Calu3 (cell line): ENCODE measurements around the gene KLRB1. TPM values are rescaled to one million over a fixed set of nuclear protein-coding genes. Genes with fewer than 3 reads are reported as not detected.
A peak's percentile ranks its signal among the peaks of the same experiment; 100 is the strongest.

Source experiments
- Bru-seq: library from RNA; stranded (reverse); fragments of 400-500 nt; gene quantifications from one replicate; lab custom pipeline; 2021; lab: Mats Ljungman, UMichigan
- BruChase-seq, 2 experiments: library from RNA; stranded (reverse); fragments of 400-500 nt; gene quantifications; one replicate each; lab custom pipeline; 2021; lab: Mats Ljungman, UMichigan
- BruUV-seq: library from RNA; stranded (reverse); fragments of 400-500 nt; replicated peaks from 2 replicates; lab custom pipeline; 2021; lab: Mats Ljungman, UMichigan
- CTCF ChIA-PET: fragments of 300-600 bp; sonication (Branson Sonifier 250); formaldehyde crosslinking; loops from one replicate; lab custom pipeline; 2022; ENCODE audit warnings: antibody characterized with exemption; lab: Charles Lee
- DNase-seq: peaks from one replicate; pipeline ENCODE4 v3.0.0; 2022
- H3K27ac Mint-ChIP-seq: one replicate; pipeline ENCODE4 v1.8.0; 2022; ENCODE audit warnings: mixed read lengths; ENCODE audit not compliant: unreplicated experiment
- H3K27me3 Mint-ChIP-seq: one replicate; pipeline ENCODE4 v1.8.0; 2022; ENCODE audit warnings: mixed read lengths; ENCODE audit not compliant: unreplicated experiment
- H3K36me3 Mint-ChIP-seq: one replicate; pipeline ENCODE4 v1.8.0; 2022; ENCODE audit warnings: mild to moderate bottlenecking, moderate library complexity, mixed read lengths; ENCODE audit not compliant: insufficient read depth, unreplicated experiment
- H3K4me1 Mint-ChIP-seq: one replicate; pipeline ENCODE4 v1.8.0; 2022; ENCODE audit warnings: mild to moderate bottlenecking, low read depth, mixed read lengths; ENCODE audit not compliant: unreplicated experiment
- H3K4me3 Mint-ChIP-seq: one replicate; pipeline ENCODE4 v1.8.0; 2022; ENCODE audit warnings: mild to moderate bottlenecking, low read depth, moderate library complexity, mixed read lengths; ENCODE audit not compliant: unreplicated experiment
- H3K9me3 Mint-ChIP-seq: one replicate; pipeline ENCODE4 v1.8.0; 2022; ENCODE audit warnings: low read depth, mixed read lengths; ENCODE audit not compliant: unreplicated experiment
- CTCF ChIP-seq: fragments of 200-600 bp; IDR thresholded peaks from one replicate; pipeline ENCODE4 v1.8.0; 2022; ENCODE audit warnings: antibody characterized with exemption; ENCODE audit not compliant: unreplicated experiment
- intact Hi-C: fragments of 100-400 bp; cut with micrococcal nuclease; formaldehyde crosslinking; loops from one replicate; pipeline ENCODE4 v1.10.0; 2022; ENCODE audit not compliant: unreplicated experiment
- long read RNA-seq: library from polyadenylated mRNA; stranded (forward); transcript quantifications from one replicate; pipeline ENCODE4 v2.0.0, GENCODE V29; 2022
- total RNA-seq: library from RNA; stranded (reverse); gene quantifications from 2 replicates; pipeline ENCODE4 v1.2.3, GENCODE V29; 2022

KLRB1 gene
- total RNA-seq (not detected in 2 replicates), Bru-seq, nascent RNA (not detected), BruChase-seq, experiment 1, labeled RNA remaining after a 6-hour chase (not detected), BruChase-seq, experiment 2, labeled RNA remaining after a 2-hour chase (not detected)
- long read RNA-seq: 0 reads

- intact Hi-C loops: no loop called here
- Mint-ChIP-seq H3K9me3 (no peaks in the 10 kb centered on the region), H3K4me3 (no peak within 1 kb of the TSS), H3K36me3 (no peaks in the 10 kb centered on the region), H3K27me3 (peaks cover 19% of the 10 kb centered on the region), H3K4me1 (no peaks in the 10 kb centered on the region), H3K27ac (no peak within 1 kb of the TSS)
- no TSS peak for BruUV-seq
- no peak for DNase-seq
- CTCF ChIA-PET: interaction anchor here (0.7 kb wide), 3 partner anchors 9 to 1728 kb away, joined by 4 to 8 read pairs (median 8); no protein-coding TSS in a partner anchor
- no peak for TF ChIP-seq CTCF
Measured at GRCh38 chr12:9607716-9608115, at the start of gene KLRB1. Gene KLRB1, minus strand, starts transcription at chr12:9607916. Its CDS starts 77 bp downstream, at chr12:9607839.

GRCh38 chr12:9651265-9651729, 43.6 kb upstream of the KLRB1 start:
- H3K4me1 Mint-ChIP-seq: peaks cover 40% of the 10 kb centered on the region
- no peaks in the 10 kb centered on the region for H3K27me3 Mint-ChIP-seq
- intact Hi-C loops: no loop called here
- H3K36me3 Mint-ChIP-seq: peaks cover 29% of the 10 kb centered on the region
- no peak for DNase-seq
- CTCF ChIA-PET: no interaction called here
- BruUV-seq: no TSS peak
- no peak for TF ChIP-seq CTCF
- H3K9me3 Mint-ChIP-seq: no peaks in the 10 kb centered on the region
- H3K4me3 Mint-ChIP-seq: peak overlapping the region; percentile 78
- no peak overlapping the region for H3K27ac Mint-ChIP-seq

GRCh38 chr12:9650151-9650576, 42.4 kb upstream of the KLRB1 start:
- no peak for TF ChIP-seq CTCF
- H3K27ac Mint-ChIP-seq: peak overlapping the region; percentile 73
- peak overlapping the region; percentile 78 for H3K4me3 Mint-ChIP-seq
- no peaks in the 10 kb centered on the region for H3K27me3 Mint-ChIP-seq
- no peaks in the 10 kb centered on the region for H3K9me3 Mint-ChIP-seq
- CTCF ChIA-PET: interaction anchor here (0.6 kb wide), 1 partner anchor 538 kb away, joined by 3 read pairs; no protein-coding TSS in a partner anchor
- intact Hi-C loops: no loop called here
- no TSS peak for BruUV-seq
- peaks cover 40% of the 10 kb centered on the region for H3K4me1 Mint-ChIP-seq
- H3K36me3 Mint-ChIP-seq: peaks cover 29% of the 10 kb centered on the region
- DNase-seq: no peak

- H3K4me3 Mint-ChIP-seq: peak overlapping the region; percentile 78
- CTCF ChIA-PET: no interaction called here
- BruUV-seq: no TSS peak
- intact Hi-C loops: no loop called here
- peaks cover 40% of the 10 kb centered on the region for H3K4me1 Mint-ChIP-seq
- DNase-seq: no peak
- H3K27me3 Mint-ChIP-seq: no peaks in the 10 kb centered on the region
- H3K9me3 Mint-ChIP-seq: no peaks in the 10 kb centered on the region
- peak overlapping the region; percentile 73 for H3K27ac Mint-ChIP-seq
- TF ChIP-seq CTCF: no peak
- H3K36me3 Mint-ChIP-seq: peaks cover 29% of the 10 kb centered on the region
Measured at GRCh38 chr12:9649532-9649940, 41.8 kb upstream of the KLRB1 start.
